Mesenchymal stem cell (in vitro differentiated cells and primary cell): ENCODE measurements around the gene PPP1R12A.

ENCODE experiments used
- DNase-seq: peaks from one replicate; pipeline ENCODE4 v3.0.0-alpha.2; 2013
- H2AFZ ChIP-seq: one replicate; pipeline ENCODE4 v1.6.1; 2013; ENCODE audit warnings: low read depth, mild to moderate bottlenecking, control low read depth, inconsistent platforms, low read length, moderate library complexity
- H2AK5ac ChIP-seq: 2 replicates; pipeline ENCODE4 v1.6.1; 2013; ENCODE audit warnings: low read length, moderate library complexity, mild to moderate bottlenecking, inconsistent platforms; ENCODE audit not compliant: severe bottlenecking
- H2BK120ac ChIP-seq: one replicate; pipeline ENCODE4 v1.6.1; 2013; ENCODE audit warnings: low read depth, mild to moderate bottlenecking, inconsistent platforms, low read length, moderate library complexity
- H2BK12ac ChIP-seq, 2 experiments: one replicate each; pipeline ENCODE4 v1.6.1; 2013; ENCODE audit warnings: inconsistent platforms in 2 of 2, low read length in 2 of 2, mild to moderate bottlenecking in 2 of 2, moderate library complexity in 2 of 2, control low read depth in 1 of 2
- H2BK15ac ChIP-seq: one replicate; pipeline ENCODE4 v1.6.1; 2013; ENCODE audit warnings: mild to moderate bottlenecking, low read depth, inconsistent platforms; ENCODE audit not compliant: poor library complexity, severe bottlenecking
- H2BK5ac ChIP-seq: 2 replicates; pipeline ENCODE4 v1.6.1; 2013; ENCODE audit warnings: low read depth, mild to moderate bottlenecking, low read length, control low read depth, inconsistent platforms; ENCODE audit not compliant: poor library complexity, severe bottlenecking
- H3K14ac ChIP-seq, 2 experiments: one replicate each; pipeline ENCODE4 v1.6.1; 2013; ENCODE audit warnings: inconsistent platforms in 2 of 2, low read length in 2 of 2, control low read depth in 1 of 2, mild to moderate bottlenecking in 1 of 2, moderate library complexity in 1 of 2
- H3K18ac ChIP-seq, 2 experiments: one replicate each; pipeline ENCODE4 v1.6.1; 2013; ENCODE audit warnings: inconsistent platforms in 2 of 2, low read length in 2 of 2, control low read depth in 1 of 2, low read depth in 1 of 2, mild to moderate bottlenecking in 1 of 2
- H3K23ac ChIP-seq, 2 experiments: one replicate each; pipeline ENCODE4 v1.6.1; 2013; ENCODE audit warnings: inconsistent platforms in 2 of 2, low read length in 2 of 2, mild to moderate bottlenecking in 2 of 2, moderate library complexity in 2 of 2, control low read depth in 1 of 2
- H3K27ac ChIP-seq: 2 replicates; pipeline ENCODE4 v1.5.1; 2013; ENCODE audit warnings: mild to moderate bottlenecking, moderate library complexity, low read length, control low read depth, inconsistent platforms; ENCODE audit not compliant: poor library complexity, severe bottlenecking
- H3K27me3 ChIP-seq, 2 experiments: 2 replicates each; pipeline versions ENCODE4 v1.6.1 to v1.7.0; 2013; ENCODE audit warnings: low read length in 2 of 2, mild to moderate bottlenecking in 2 of 2, moderate library complexity in 2 of 2, control low read depth in 1 of 2, inconsistent platforms in 1 of 2; ENCODE audit not compliant: control insufficient read depth in 1 of 2, insufficient read depth in 1 of 2
- H3K36me3 ChIP-seq, 2 experiments: 2 replicates each; pipeline versions ENCODE4 v1.6.1 to v1.7.0; 2013; ENCODE audit warnings: low read length in 2 of 2, control low read depth in 1 of 2, inconsistent platforms in 1 of 2, low read depth in 1 of 2, mild to moderate bottlenecking in 1 of 2; ENCODE audit not compliant: insufficient read depth in 2 of 2, control insufficient read depth in 1 of 2
- H3K4ac ChIP-seq, 2 experiments: one replicate each; pipeline ENCODE4 v1.6.1; 2013; ENCODE audit warnings: inconsistent platforms in 2 of 2, low read length in 2 of 2, mild to moderate bottlenecking in 2 of 2, moderate library complexity in 2 of 2, control low read depth in 1 of 2, low read depth in 1 of 2
- H3K4me1 ChIP-seq: 2 replicates; pipeline ENCODE4 v1.6.1; 2013; ENCODE audit warnings: low read depth, low read length, control low read depth; ENCODE audit not compliant: control insufficient read depth, insufficient read depth
- H3K4me2 ChIP-seq: 2 replicates; pipeline ENCODE4 v1.6.1; 2013; ENCODE audit warnings: low read length, mild to moderate bottlenecking, inconsistent platforms; ENCODE audit not compliant: poor library complexity, severe bottlenecking
- H3K4me3 ChIP-seq, 2 experiments: 2 replicates each; pipeline versions ENCODE4 v1.5.1 to v1.7.0; 2013; ENCODE audit warnings: low read length in 2 of 2, mild to moderate bottlenecking in 2 of 2, control low read depth in 1 of 2, low read depth in 1 of 2; ENCODE audit not compliant: insufficient read depth in 1 of 2
- H3K79me1 ChIP-seq: replicated peaks from 2 replicates; pipeline ENCODE4 v1.6.1; 2013; ENCODE audit warnings: mild to moderate bottlenecking, control low read depth, low read length, inconsistent platforms; ENCODE audit not compliant: poor library complexity, severe bottlenecking
- H3K9ac ChIP-seq: 2 replicates; pipeline ENCODE4 v1.7.0; 2013; ENCODE audit warnings: mild to moderate bottlenecking, low read length, moderate library complexity
- H3K9me3 ChIP-seq: 2 replicates; pipeline ENCODE4 v1.7.0; 2013; ENCODE audit warnings: mild to moderate bottlenecking, low read length; ENCODE audit not compliant: control insufficient read depth
- H4K8ac ChIP-seq: one replicate; pipeline ENCODE4 v1.6.1; 2013; ENCODE audit warnings: inconsistent platforms, mild to moderate bottlenecking, low read length, moderate library complexity
- H4K91ac ChIP-seq: one replicate; pipeline ENCODE4 v1.6.1; 2013; ENCODE audit warnings: mild to moderate bottlenecking, low read length, inconsistent platforms
- WGBS: methylation state at CpG from one replicate; pipeline ENCODE4 v1.1.7; 2013; ENCODE audit warnings: mixed read lengths; 5-methylcytosine and 5-hydroxymethylcytosine counted together

PPP1R12A gene

GRCh38 chr12:79842630-79843029 is 92.3 kb downstream of the PPP1R12A start:
- no peak overlapping the region for H2BK15ac ChIP-seq
- H3K27ac ChIP-seq, result no peak overlapping the region
- H3K4me1 ChIP-seq, result peaks cover 2% of the 10 kb centered on the region
- no peak overlapping the region for H2AFZ ChIP-seq
- no peak for DNase-seq
- H3K18ac ChIP-seq, result no peak overlapping the region
- no peak overlapping the region for H3K9ac ChIP-seq
- 93% methylated on average over 2 of the region's 2 CpGs for WGBS
- H3K14ac ChIP-seq, result no peak overlapping the region
- no peak overlapping the region for H2BK5ac ChIP-seq
- H3K4ac ChIP-seq, result peak overlapping the region in 1 of 2 experiments; percentile 30
- no peak overlapping the region for H3K4me2 ChIP-seq
- H2BK120ac ChIP-seq, result no peak overlapping the region
- H3K36me3 ChIP-seq, result peaks cover 8 to 46% of the 10 kb centered on the region in 2 experiments
- H3K4me3 ChIP-seq, result no peak overlapping the region
- no peak overlapping the region for H3K23ac ChIP-seq
- no peak overlapping the region for H4K8ac ChIP-seq
- peaks cover 15% of the 10 kb centered on the region for H3K79me1 ChIP-seq
- no peaks in the 10 kb centered on the region for H3K27me3 ChIP-seq
- no peak overlapping the region for H4K91ac ChIP-seq
- peaks cover 12% of the 10 kb centered on the region for H3K9me3 ChIP-seq
- no peak overlapping the region for H2AK5ac ChIP-seq
- H2BK12ac ChIP-seq, result no peak overlapping the region

DNA sequence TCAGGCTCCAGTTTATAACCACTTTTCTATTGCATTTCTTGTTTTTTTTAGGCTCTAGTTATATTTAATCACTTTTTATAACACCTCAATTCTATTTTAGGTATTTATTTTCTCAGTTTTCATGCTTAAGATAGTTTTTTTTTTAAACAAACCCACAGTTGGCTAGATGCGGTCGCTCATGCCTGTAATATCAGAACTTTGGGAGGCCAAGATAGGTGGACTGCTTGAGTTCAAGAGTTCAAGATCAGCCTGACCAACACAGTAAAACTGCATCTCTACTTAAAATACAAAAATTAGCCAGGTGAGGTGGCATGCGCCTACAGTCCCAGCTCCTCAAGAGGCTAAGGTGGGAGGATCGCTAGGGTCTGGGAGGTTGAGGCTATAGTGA is 93.0 kb downstream of the PPP1R12A start:
- H3K27me3 ChIP-seq, result no peaks in the 10 kb centered on the region
- no peak overlapping the region for H3K14ac ChIP-seq
- peaks cover 2% of the 10 kb centered on the region for H3K4me1 ChIP-seq
- peaks cover 18% of the 10 kb centered on the region for H3K79me1 ChIP-seq
- no peak overlapping the region for H2AK5ac ChIP-seq
- peaks cover 12% of the 10 kb centered on the region for H3K9me3 ChIP-seq
- 73% methylated on average over 4 of the region's 4 CpGs for WGBS
- H3K18ac ChIP-seq, result peak overlapping the region in 1 of 2 experiments; percentile 54
- H3K9ac ChIP-seq, result no peak overlapping the region
- DNase-seq, result no peak
- H2BK5ac ChIP-seq, result no peak overlapping the region
- H3K4me2 ChIP-seq, result no peak overlapping the region
- no peak overlapping the region for H2BK15ac ChIP-seq
- H3K23ac ChIP-seq, result no peak overlapping the region
- no peak overlapping the region for H3K27ac ChIP-seq
- H2BK120ac ChIP-seq, result no peak overlapping the region
- H2BK12ac ChIP-seq, result peak overlapping the region in 1 of 2 experiments; percentile 66
- H2AFZ ChIP-seq, result no peak overlapping the region
- H4K91ac ChIP-seq, result no peak overlapping the region
- H3K4me3 ChIP-seq, result no peak overlapping the region
- peaks cover 8 to 46% of the 10 kb centered on the region in 2 experiments for H3K36me3 ChIP-seq
- no peak overlapping the region for H4K8ac ChIP-seq
- no peak overlapping the region for H3K4ac ChIP-seq

GRCh38 chr12:79841248-79841877 is 93.5 kb downstream of the PPP1R12A start:
- Histone ChIP-seq H3K27me3 (no peaks in the 10 kb centered on the region), H3K14ac (no peak overlapping the region), H4K8ac (no peak overlapping the region), H3K4ac (no peak overlapping the region), H2BK5ac (no peak overlapping the region), H2BK120ac (no peak overlapping the region), H3K4me3 (no peak overlapping the region), H3K9ac (no peak overlapping the region), H2BK15ac (no peak overlapping the region), H2AK5ac (no peak overlapping the region), H3K27ac (no peak overlapping the region), H2AFZ (no peak overlapping the region), H2BK12ac (no peak overlapping the region), H3K18ac (no peak overlapping the region), H3K79me1 (peaks cover 18% of the 10 kb centered on the region), H3K9me3 (peaks cover 12% of the 10 kb centered on the region), H4K91ac (no peak overlapping the region), H3K36me3 (peaks cover 8 to 46% of the 10 kb centered on the region in 2 experiments), H3K4me2 (no peak overlapping the region), H3K23ac (no peak overlapping the region), H3K4me1 (peaks cover 2% of the 10 kb centered on the region)
- no peak for DNase-seq
- WGBS, result 99% methylated on average over 4 of the region's 4 CpGs

DNA sequence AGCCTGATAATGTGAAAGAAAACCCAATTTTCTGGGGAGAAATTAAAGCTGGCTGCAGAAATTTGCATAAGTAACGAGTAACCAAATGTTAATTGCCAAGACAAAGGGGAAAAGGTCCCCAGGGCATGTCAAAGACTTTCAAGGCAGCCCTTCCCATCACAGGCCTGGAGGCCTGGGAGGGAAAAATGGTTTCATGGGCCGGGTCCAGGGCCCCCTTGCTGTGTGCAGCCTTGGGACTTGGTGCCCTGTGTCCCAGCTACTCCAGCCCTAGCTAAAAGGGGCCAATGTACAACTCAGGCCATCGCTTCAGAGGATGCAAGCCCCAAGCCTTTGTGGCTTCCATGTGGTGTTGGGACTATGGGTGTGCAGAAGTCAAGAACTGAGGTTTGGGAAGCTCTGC is 96.5 kb downstream of the PPP1R12A start:
- H3K18ac ChIP-seq, result no peak overlapping the region
- no peak overlapping the region for H3K14ac ChIP-seq
- H3K4ac ChIP-seq, result no peak overlapping the region
- peaks cover 6% of the 10 kb centered on the region for H3K4me1 ChIP-seq
- H3K23ac ChIP-seq, result no peak overlapping the region
- H3K4me2 ChIP-seq, result no peak overlapping the region
- H2BK5ac ChIP-seq, result no peak overlapping the region
- no peak overlapping the region for H4K8ac ChIP-seq
- H3K9ac ChIP-seq, result no peak overlapping the region
- no peak overlapping the region for H4K91ac ChIP-seq
- H2BK12ac ChIP-seq, result no peak overlapping the region
- H3K27ac ChIP-seq, result no peak overlapping the region
- no peak overlapping the region for H2AFZ ChIP-seq
- whole genome bisulfite sequencing, result 95% methylated on average over 3 of the region's 3 CpGs
- no peak overlapping the region for H2BK120ac ChIP-seq
- peaks cover 8 to 46% of the 10 kb centered on the region in 2 experiments for H3K36me3 ChIP-seq
- peaks cover 12% of the 10 kb centered on the region for H3K9me3 ChIP-seq
- H2AK5ac ChIP-seq, result no peak overlapping the region
- no peak for DNase-seq
- H2BK15ac ChIP-seq, result no peak overlapping the region
- H3K79me1 ChIP-seq, result peaks cover 27% of the 10 kb centered on the region
- H3K4me3 ChIP-seq, result no peak overlapping the region
- H3K27me3 ChIP-seq, result no peaks in the 10 kb centered on the region
